HepG2 (cell line): Measurements from ENCODE around the gene TMEM269. TPM values are rescaled to one million over a fixed set of nuclear protein-coding genes. Genes with fewer than 3 reads are reported as not detected.
A peak's percentile ranks its signal among the peaks of the same experiment; 100 is the strongest.

Experiments used
- ATF2 ChIP-seq: sonication (generic); formaldehyde crosslinking; IDR thresholded peaks from 2 replicates; pipeline ENCODE4 v1.4.0; 2020; ENCODE audit warnings: missing genetic modification reagents
- ATM ChIP-seq: fragments of 450-650 bp; IDR thresholded peaks from 2 replicates; pipeline ENCODE4 v1.7.1; 2017; ENCODE audit warnings: mild to moderate bottlenecking, borderline replicate concordance
- ATRX ChIP-seq: sonication (generic); formaldehyde crosslinking; IDR thresholded peaks from 2 replicates; pipeline ENCODE4 v1.4.0; 2020; ENCODE audit warnings: missing genetic modification reagents, borderline replicate concordance
- CAMTA2 ChIP-seq: sonication (generic); formaldehyde crosslinking; IDR thresholded peaks from 2 replicates; pipeline ENCODE4 v1.4.0; 2020; ENCODE audit warnings: mild to moderate bottlenecking, missing genetic modification reagents, borderline replicate concordance
- CHD4 ChIP-seq: fragments of 200-600 bp; sonication (generic); IDR thresholded peaks from 2 replicates; pipeline ENCODE4 v1.7.0; 2017; ENCODE audit warnings: mild to moderate bottlenecking, low read length, borderline replicate concordance
- ETV6 ChIP-seq: sonication (generic); formaldehyde crosslinking; conservative IDR thresholded peaks from 2 replicates; pipeline ENCODE4 v1.4.0; 2020; ENCODE audit warnings: missing genetic modification reagents
- FOXO1 ChIP-seq: sonication (generic); formaldehyde crosslinking; IDR thresholded peaks from 2 replicates; pipeline ENCODE4 v1.4.0; 2020; ENCODE audit warnings: missing genetic modification reagents
- HCFC1 ChIP-seq: fragments of 150-350 bp; IDR thresholded peaks from 2 replicates; pipeline ENCODE4 v1.6.1; 2014; ENCODE audit warnings: low read depth, low read length
- IKZF1 ChIP-seq: fragments of 450-650 bp; IDR thresholded peaks from 2 replicates; pipeline ENCODE4 v1.7.1; 2016
- RBFOX2 ChIP-seq: fragments of 200-400 bp; formaldehyde crosslinking; IDR thresholded peaks from 2 replicates; pipeline ENCODE4 v1.6.1; 2017; ENCODE audit warnings: low read depth, mild to moderate bottlenecking, low read length
- ZFP36L2 ChIP-seq: sonication (generic); formaldehyde crosslinking; IDR thresholded peaks from 2 replicates; pipeline ENCODE4 v1.4.0; 2020; ENCODE audit warnings: missing genetic modification reagents
- ZFX ChIP-seq: sonication (generic); formaldehyde crosslinking; IDR thresholded peaks from 2 replicates; pipeline ENCODE4 v1.4.0; 2020; ENCODE audit warnings: mild to moderate bottlenecking, low read depth, missing genetic modification reagents, moderate library complexity
- ZMYM3 ChIP-seq: sonication (generic); formaldehyde crosslinking; IDR thresholded peaks from 2 replicates; pipeline ENCODE4 v1.5.1; 2020; ENCODE audit warnings: mild to moderate bottlenecking, missing genetic modification reagents
- ZNF431 ChIP-seq: sonication (generic); formaldehyde crosslinking; IDR thresholded peaks from 2 replicates; pipeline ENCODE4 v1.9.0; 2022; ENCODE audit warnings: missing genetic modification reagents, low read depth, mild to moderate bottlenecking, borderline replicate concordance
- ZNF547 ChIP-seq: sonication (generic); formaldehyde crosslinking; IDR thresholded peaks from 2 replicates; pipeline ENCODE4 v1.5.1; 2020; ENCODE audit warnings: mild to moderate bottlenecking, missing genetic modification reagents
- ZNF577 ChIP-seq: sonication (generic); formaldehyde crosslinking; IDR thresholded peaks from 2 replicates; pipeline ENCODE4 v1.4.0; 2020; ENCODE audit warnings: mild to moderate bottlenecking, low read depth, missing genetic modification reagents, borderline replicate concordance
- ZNF614 ChIP-seq: IDR thresholded peaks from 2 replicates; pipeline ENCODE4 v1.6.1; 2018; ENCODE audit warnings: missing biosample characterization, missing genetic modification reagents, inconsistent platforms, borderline replicate concordance
- ZNF879 ChIP-seq: sonication (generic); formaldehyde crosslinking; IDR thresholded peaks from 2 replicates; pipeline ENCODE4 v1.8.1; 2023; ENCODE audit warnings: missing genetic modification reagents
- polyA plus RNA-seq, 8 experiments: library from polyadenylated mRNA; depleted of rRNA in 3 of 8; stranded (reverse) in 7 of 8; unstranded in 1 of 8; fragments of >200 nt; fragmentation: Illumina TruSeq in 4 of 8; extraction: Trizol in 4 of 8; gene quantifications; 2 replicates each; pipeline versions ENCODE4 v1.2.1 to v1.2.3, GENCODE V29; 2011 to 2016; ENCODE audit warnings: low read depth in 4 of 8, missing spikeins in 1 of 8, mixed read lengths in 1 of 8; ENCODE audit not compliant: insufficient read depth in 1 of 8
- total RNA-seq, 5 experiments: library from RNA; depleted of rRNA; stranded (reverse); fragments of >200 nt; fragmentation: Illumina TruSeq; extraction: Trizol; gene quantifications; 2 replicates each; pipeline ENCODE4 v1.2.3, GENCODE V29; 2016; ENCODE audit warnings: low read depth in 1 of 5
- TF ChIP-seq, protein P1 (sequence below): sonication (generic); formaldehyde crosslinking; IDR thresholded peaks from 2 replicates; pipeline ENCODE4 v1.4.0; 2020; ENCODE audit warnings: missing genetic modification reagents; ENCODE audit errors: not compliant biosample characterization
- TF ChIP-seq, protein P2 (sequence below): sonication (generic); formaldehyde crosslinking; IDR thresholded peaks from 2 replicates; pipeline ENCODE4 v1.5.0; 2020; ENCODE audit warnings: mild to moderate bottlenecking, missing genetic modification reagents

TMEM269 gene
- total and polyA plus RNA-seq, 2 of the 13 experiments (the other 11 are each of a cell fraction or from before 2014, with no cell fraction given), result 0.15 to 0.21 TPM

DNA sequence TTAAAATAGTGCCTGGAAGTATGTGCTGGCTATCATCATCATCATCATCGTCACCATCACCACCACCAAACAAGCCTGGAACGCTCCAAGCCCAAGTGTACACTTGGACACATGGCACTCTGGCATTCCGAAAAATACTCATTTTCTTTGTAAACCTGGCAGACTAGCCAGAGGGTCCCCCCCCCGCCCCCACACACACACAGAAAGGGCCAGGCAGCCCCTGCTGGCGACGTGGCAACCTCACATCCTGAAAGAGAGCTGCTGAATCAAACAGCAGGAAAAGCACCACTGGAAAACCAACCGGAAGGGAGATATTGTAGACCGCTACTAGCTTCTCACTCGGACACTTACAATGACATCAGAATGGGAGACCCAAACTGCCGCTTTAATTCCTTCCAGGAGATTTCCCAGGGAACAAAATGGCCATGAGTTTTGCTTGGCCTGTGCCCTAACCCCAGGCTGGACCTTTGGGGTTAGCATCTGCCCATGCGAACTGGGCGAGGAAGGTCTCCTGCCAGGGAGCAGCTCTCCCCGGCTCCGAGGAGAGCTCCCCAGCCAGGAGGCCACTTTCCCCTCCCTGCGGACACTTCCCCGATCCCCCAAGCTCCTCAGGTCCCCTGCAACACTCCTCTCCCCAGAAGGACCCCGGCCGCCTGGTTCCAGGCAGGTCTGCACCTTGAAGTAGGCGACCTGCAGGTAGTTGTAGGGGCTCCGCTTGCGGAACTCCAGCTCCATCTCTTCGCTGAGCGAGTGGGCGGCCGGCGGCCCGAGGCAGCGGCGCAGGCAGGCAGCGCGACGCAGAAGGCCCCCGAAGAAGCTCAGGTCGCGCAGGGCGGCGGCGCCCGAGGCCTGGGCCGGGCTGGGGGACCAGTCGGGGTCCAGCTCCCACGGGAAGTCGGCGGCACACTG lies 18.7 kb upstream of the TMEM269 start (continued):
- TF ChIP-seq ZNF431 (CRISPR knock-in tag) (no peak), FOXO1 (CRISPR knock-in tag) (no peak), HCFC1 (no peak), ETV6 (no peak), CAMTA2 (CRISPR knock-in tag) (no peak; the same call in 1 of the 2 replicates), ATF2 (peak; percentile 41; the same call in 1 of the 2 replicates), CHD4 (no peak), ATM (no peak), ZNF547 (CRISPR knock-in tag) (0 out of 2 replicates have a peak, but pooled peaks have one; percentile 24), RBFOX2 (no peak), ZNF879 (CRISPR knock-in tag) (no peak), ZMYM3 (no peak), ATRX (CRISPR knock-in tag) (no peak), ZFP36L2 (no peak), ZFX (CRISPR knock-in tag) (no peak), ZNF577 (no peak), ZNF614 (CRISPR knock-in tag) (no peak), IKZF1 (no peak)
- TF ChIP-seq, protein P1, sequence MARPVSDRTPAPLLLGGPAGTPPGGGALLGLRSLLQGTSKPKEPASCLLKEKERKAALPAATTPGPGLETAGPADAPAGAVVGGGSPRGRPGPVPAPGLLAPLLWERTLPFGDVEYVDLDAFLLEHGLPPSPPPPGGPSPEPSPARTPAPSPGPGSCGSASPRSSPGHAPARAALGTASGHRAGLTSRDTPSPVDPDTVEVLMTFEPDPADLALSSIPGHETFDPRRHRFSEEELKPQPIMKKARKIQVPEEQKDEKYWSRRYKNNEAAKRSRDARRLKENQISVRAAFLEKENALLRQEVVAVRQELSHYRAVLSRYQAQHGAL (CRISPR knock-in tag), result peak; percentile 32
- TF ChIP-seq, protein P2, sequence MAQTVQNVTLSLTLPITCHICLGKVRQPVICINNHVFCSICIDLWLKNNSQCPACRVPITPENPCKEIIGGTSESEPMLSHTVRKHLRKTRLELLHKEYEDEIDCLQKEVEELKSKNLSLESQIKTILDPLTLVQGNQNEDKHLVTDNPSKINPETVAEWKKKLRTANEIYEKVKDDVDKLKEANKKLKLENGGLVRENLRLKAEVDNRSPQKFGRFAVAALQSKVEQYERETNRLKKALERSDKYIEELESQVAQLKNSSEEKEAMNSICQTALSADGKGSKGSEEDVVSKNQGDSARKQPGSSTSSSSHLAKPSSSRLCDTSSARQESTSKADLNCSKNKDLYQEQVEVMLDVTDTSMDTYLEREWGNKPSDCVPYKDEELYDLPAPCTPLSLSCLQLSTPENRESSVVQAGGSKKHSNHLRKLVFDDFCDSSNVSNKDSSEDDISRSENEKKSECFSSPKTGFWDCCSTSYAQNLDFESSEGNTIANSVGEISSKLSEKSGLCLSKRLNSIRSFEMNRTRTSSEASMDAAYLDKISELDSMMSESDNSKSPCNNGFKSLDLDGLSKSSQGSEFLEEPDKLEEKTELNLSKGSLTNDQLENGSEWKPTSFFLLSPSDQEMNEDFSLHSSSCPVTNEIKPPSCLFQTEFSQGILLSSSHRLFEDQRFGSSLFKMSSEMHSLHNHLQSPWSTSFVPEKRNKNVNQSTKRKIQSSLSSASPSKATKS (CRISPR knock-in tag), result no peak
